Myocyte (in vitro differentiated cells): ENCODE data around the gene MPP3. TPM values are rescaled to one million over a fixed set of nuclear protein-coding genes. Genes with fewer than 3 reads are reported as not detected.

Experiments used
- DNase-seq: peaks from one replicate; pipeline ENCODE4 v3.0.0-alpha.2; 2012; ENCODE audit warnings: low read depth
- total RNA-seq: library from RNA; depleted of rRNA; stranded (reverse); fragments of >200 nt; gene quantifications from 2 replicates; pipeline ENCODE4 v1.2.3, GENCODE V29; 2014

MPP3 gene
- total RNA-seq, 1 donor from 2014 or later: 5.5 TPM

- no peak for DNase-seq
Measured at GRCh38 chr17:43834106-43834505, 1.2 kb upstream of the MPP3 start.

- peak; percentile 72 for DNase-seq
Measured at GRCh38 chr17:43832168-43832975, 574 bp downstream of the MPP3 start.

GRCh38 chr17:43831633-43832032 is 1.3 kb downstream of the MPP3 start:
- DNase-seq: no peak

GRCh38 chr17:43830510-43831140 is 2.3 kb downstream of the MPP3 start:
- no peak for DNase-seq

GRCh38 chr17:43829738-43830137 is 3.2 kb downstream of the MPP3 start:
- DNase-seq: no peak

GRCh38 chr17:43827596-43827995 is 5.3 kb downstream of the MPP3 start:
- DNase-seq: no peak

- DNase-seq: no peak
Measured at GRCh38 chr17:43826206-43826605, 6.7 kb downstream of the MPP3 start.

GRCh38 chr17:43825567-43825966 is 7.4 kb downstream of the MPP3 start:
- DNase-seq: no peak

- no peak for DNase-seq
Measured at GRCh38 chr17:43823350-43824084, 9.4 kb downstream of the MPP3 start.

- DNase-seq: no peak
Measured at GRCh38 chr17:43822570-43823190, 10.3 kb downstream of the MPP3 start.

GRCh38 chr17:43820759-43821158 is 12.2 kb downstream of the MPP3 start:
- DNase-seq: no peak

GRCh38 chr17:43818966-43819365 is 14.0 kb downstream of the MPP3 start:
- DNase-seq: no peak

- DNase-seq: no peak
Measured at GRCh38 chr17:43817826-43818225, 15.1 kb downstream of the MPP3 start.

- DNase-seq: no peak
Measured at GRCh38 chr17:43816336-43817320, 16.3 kb downstream of the MPP3 start.

- peak; percentile 52 for DNase-seq
Measured at GRCh38 chr17:43814714-43815113, 18.2 kb downstream of the MPP3 start.

GRCh38 chr17:43814026-43814425 is 18.9 kb downstream of the MPP3 start:
- DNase-seq: no peak

GRCh38 chr17:43813386-43813785 is 19.6 kb downstream of the MPP3 start:
- peak; percentile 61 for DNase-seq

GRCh38 chr17:43812396-43813265 is 20.3 kb downstream of the MPP3 start:
- DNase-seq: no peak

- no peak for DNase-seq
Measured at GRCh38 chr17:43810823-43811222, 22.1 kb downstream of the MPP3 start.
